Measurements from ENCODE around the gene IGLL1.

DNA sequence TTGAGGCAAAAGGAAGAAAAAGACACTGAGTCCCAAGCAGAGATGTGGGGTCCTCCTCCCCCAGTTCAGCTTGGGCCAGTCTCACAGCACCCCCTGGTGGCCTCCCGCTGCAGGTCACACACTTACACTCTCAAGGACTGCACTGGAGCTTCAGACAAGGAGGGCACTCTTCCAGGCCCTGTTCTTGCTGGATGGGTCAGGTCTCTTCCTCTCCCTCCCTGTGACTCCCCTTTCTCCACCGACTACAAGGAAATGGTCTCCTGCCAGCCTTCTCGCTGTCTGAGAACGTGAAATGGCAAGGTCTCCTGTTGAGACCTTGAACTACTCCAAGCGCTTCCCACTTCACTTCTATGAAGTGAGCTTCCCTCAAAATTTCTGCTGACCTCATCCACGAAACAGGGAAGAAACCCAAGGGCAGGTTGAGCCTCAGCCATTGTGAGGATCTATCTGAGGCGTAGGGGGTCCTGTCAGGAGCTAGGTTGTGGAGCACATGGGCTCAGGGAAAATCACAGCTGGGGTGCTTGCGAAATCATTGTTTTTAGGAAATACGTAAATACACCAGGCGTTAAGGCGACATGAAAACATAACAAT, 11.2 kb upstream of the IGLL1 start:
- TF ChIP-seq, protein P1, sequence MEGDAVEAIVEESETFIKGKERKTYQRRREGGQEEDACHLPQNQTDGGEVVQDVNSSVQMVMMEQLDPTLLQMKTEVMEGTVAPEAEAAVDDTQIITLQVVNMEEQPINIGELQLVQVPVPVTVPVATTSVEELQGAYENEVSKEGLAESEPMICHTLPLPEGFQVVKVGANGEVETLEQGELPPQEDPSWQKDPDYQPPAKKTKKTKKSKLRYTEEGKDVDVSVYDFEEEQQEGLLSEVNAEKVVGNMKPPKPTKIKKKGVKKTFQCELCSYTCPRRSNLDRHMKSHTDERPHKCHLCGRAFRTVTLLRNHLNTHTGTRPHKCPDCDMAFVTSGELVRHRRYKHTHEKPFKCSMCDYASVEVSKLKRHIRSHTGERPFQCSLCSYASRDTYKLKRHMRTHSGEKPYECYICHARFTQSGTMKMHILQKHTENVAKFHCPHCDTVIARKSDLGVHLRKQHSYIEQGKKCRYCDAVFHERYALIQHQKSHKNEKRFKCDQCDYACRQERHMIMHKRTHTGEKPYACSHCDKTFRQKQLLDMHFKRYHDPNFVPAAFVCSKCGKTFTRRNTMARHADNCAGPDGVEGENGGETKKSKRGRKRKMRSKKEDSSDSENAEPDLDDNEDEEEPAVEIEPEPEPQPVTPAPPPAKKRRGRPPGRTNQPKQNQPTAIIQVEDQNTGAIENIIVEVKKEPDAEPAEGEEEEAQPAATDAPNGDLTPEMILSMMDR (IDR thresholded peaks at IDR 0.05) = peak; percentile 97
- TF ChIP-seq EZH2 (IDR thresholded peaks at IDR 0.05) = no peak

Data from neural progenitor cell (in vitro differentiated cells).